ENCODE measurements around the gene LCMT2.

DNA sequence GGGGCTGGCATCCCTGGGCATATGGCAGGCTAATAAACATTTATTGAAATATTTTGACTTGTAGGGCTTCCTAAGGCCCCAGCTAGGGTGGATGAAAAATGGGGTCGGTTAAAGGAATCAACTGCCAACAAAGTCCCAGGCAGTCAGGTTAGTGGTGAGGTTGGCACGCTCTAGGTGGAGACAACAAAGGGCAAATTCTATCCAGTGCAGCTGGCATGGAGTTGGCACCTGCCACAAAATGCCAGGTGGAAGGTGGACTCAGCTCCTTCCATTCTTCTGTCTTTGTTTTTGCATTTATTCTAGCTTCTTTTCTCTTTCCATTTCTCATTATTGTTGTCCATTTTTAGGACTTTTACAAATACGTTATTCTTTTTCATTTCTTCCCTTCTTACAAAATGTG lies 31.0 kb downstream of the LCMT2 start:
- TF ChIP-seq, protein P1, sequence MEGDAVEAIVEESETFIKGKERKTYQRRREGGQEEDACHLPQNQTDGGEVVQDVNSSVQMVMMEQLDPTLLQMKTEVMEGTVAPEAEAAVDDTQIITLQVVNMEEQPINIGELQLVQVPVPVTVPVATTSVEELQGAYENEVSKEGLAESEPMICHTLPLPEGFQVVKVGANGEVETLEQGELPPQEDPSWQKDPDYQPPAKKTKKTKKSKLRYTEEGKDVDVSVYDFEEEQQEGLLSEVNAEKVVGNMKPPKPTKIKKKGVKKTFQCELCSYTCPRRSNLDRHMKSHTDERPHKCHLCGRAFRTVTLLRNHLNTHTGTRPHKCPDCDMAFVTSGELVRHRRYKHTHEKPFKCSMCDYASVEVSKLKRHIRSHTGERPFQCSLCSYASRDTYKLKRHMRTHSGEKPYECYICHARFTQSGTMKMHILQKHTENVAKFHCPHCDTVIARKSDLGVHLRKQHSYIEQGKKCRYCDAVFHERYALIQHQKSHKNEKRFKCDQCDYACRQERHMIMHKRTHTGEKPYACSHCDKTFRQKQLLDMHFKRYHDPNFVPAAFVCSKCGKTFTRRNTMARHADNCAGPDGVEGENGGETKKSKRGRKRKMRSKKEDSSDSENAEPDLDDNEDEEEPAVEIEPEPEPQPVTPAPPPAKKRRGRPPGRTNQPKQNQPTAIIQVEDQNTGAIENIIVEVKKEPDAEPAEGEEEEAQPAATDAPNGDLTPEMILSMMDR (IDR thresholded peaks at IDR 0.05), result no peak
- no peak for TF ChIP-seq POLR2A (IDR thresholded peaks at IDR 0.05)
